Neural progenitor cell (in vitro differentiated cells): ENCODE measurements around the gene GLRX.

Experiments
- CTCF ChIP-seq: fragments of 200-600 bp; sonication (generic); IDR thresholded peaks from 2 replicates; pipeline ENCODE4 v1.5.1; 2017; ENCODE audit warnings: antibody characterized with exemption, mild to moderate bottlenecking
- EZH2 ChIP-seq: fragments of 200-600 bp; sonication (generic); IDR thresholded peaks from 2 replicates; pipeline ENCODE4 v1.6.1; 2017; ENCODE audit warnings: antibody characterized with exemption, mild to moderate bottlenecking, moderate library complexity

- TF ChIP-seq CTCF (peak; percentile 96), EZH2 (no peak)
These were observed 24.2 kb upstream of the GLRX start for GRCh38 chr5:95846554-95847260.
